Measurements from ENCODE around the gene PPP1R36.
"Not testable (repeated sequence)": the region's sequence is repeated elsewhere in the genome, so short reads cannot be mapped to it uniquely, and the experiment has no call there.

The PPP1R36 gene

GRCh38 chr14:64611358-64612020 lies 61.7 kb downstream of the PPP1R36 start:
- DNase-seq (ENCODE audit: low read depth, low spot score) = no peak
- in situ Hi-C loops (cut with HindIII; ENCODE audit: low sequenced_read_pairs) = no loop called here
- no peak overlapping the region for H3K4me3 ChIP-seq (ENCODE audit: low read depth, low read length)
- TF ChIP-seq, protein P1, sequence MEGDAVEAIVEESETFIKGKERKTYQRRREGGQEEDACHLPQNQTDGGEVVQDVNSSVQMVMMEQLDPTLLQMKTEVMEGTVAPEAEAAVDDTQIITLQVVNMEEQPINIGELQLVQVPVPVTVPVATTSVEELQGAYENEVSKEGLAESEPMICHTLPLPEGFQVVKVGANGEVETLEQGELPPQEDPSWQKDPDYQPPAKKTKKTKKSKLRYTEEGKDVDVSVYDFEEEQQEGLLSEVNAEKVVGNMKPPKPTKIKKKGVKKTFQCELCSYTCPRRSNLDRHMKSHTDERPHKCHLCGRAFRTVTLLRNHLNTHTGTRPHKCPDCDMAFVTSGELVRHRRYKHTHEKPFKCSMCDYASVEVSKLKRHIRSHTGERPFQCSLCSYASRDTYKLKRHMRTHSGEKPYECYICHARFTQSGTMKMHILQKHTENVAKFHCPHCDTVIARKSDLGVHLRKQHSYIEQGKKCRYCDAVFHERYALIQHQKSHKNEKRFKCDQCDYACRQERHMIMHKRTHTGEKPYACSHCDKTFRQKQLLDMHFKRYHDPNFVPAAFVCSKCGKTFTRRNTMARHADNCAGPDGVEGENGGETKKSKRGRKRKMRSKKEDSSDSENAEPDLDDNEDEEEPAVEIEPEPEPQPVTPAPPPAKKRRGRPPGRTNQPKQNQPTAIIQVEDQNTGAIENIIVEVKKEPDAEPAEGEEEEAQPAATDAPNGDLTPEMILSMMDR (IDR thresholded peaks at IDR 0.05; ENCODE audit: low read depth, low read length) = no peak

DNA sequence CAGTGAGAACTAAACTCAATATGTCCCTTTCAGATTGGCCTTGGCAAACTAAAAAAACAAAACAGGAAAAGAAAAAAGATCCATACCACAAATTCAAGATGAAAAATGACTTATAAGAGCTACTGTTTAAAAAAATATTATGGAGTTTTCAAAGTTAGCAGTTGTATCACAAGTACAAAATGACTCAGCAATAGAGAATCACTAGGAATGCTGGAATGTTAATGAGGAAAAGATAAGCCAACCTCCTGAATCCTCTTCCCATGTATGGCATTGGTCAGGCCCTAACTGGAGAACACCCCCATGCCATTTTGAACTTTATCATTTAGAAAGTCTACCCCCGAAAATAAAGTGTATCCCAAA lies 62.2 kb downstream of the PPP1R36 start:
- in situ Hi-C loops (cut with HindIII; ENCODE audit: low sequenced_read_pairs) = no loop called here
- H3K4me3 ChIP-seq (ENCODE audit: low read depth, low read length) = no peak overlapping the region
- TF ChIP-seq, protein P1 (IDR thresholded peaks at IDR 0.05; ENCODE audit: low read depth, low read length) = no peak
- DNase-seq (ENCODE audit: low read depth, low spot score) = peak; percentile 61

DNA sequence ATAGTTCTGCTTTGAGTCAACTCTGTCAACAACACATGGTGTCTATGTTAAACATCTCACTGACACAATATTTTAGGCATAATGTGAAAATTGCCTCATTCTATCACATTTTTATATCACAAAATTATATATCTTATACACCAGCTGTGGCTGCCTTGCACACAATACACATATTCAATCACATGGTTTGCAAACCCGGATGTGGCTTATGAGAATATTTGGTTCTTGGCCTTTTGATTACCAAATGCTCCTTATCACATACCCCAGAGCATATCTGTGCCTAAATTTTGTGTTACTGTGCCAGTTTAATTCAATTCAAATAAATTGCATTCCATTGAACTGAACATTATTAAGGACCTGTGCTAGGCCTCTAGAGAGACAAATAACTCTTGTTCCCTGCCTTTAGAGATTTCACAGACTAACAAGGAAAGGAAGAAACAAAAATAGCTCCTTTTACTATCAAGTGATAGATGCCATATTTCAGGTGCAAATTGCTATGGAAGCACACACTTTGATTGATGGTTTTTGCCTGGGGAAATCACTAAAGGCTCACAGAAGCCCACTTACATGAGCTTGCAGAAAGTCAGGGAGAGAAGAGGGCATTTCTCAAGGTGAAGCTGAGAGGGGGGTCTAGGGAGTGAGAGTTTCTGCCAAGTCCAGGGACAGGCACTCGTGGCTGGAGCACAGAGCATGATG lies 63.4 kb downstream of the PPP1R36 start:
- no peak for DNase-seq (ENCODE audit: low read depth, low spot score)
- no peak overlapping the region for H3K4me3 ChIP-seq (ENCODE audit: low read depth, low read length)
- in situ Hi-C loops (cut with HindIII; ENCODE audit: low sequenced_read_pairs) = no loop called here
- TF ChIP-seq, protein P1 (IDR thresholded peaks at IDR 0.05; ENCODE audit: low read depth, low read length) = no peak

DNA sequence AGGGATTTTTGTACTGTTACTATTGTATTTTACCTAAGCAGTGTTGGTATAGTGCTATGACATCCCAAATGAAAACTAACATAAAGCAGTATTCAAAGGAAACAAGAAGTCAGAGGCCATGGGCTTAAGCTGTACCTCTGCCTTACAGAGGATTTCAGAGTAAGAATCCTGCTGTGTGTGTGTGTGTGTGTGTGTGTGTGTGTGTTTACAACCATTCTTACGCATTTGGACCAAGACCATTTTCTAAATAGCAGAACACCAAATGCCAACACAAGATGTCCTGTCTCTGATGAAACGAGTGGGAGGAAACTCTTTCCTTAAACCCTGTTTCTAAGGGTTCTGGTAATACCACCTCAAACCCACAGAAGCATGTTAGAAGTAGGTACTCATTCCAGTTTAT lies 64.4 kb downstream of the PPP1R36 start:
- in situ Hi-C loops (cut with HindIII; ENCODE audit: low sequenced_read_pairs) = no loop called here
- TF ChIP-seq, protein P1 (IDR thresholded peaks at IDR 0.05; ENCODE audit: low read depth, low read length) = no peak
- DNase-seq (ENCODE audit: low read depth, low spot score) = no peak
- no peak overlapping the region for H3K4me3 ChIP-seq (ENCODE audit: low read depth, low read length)

DNA sequence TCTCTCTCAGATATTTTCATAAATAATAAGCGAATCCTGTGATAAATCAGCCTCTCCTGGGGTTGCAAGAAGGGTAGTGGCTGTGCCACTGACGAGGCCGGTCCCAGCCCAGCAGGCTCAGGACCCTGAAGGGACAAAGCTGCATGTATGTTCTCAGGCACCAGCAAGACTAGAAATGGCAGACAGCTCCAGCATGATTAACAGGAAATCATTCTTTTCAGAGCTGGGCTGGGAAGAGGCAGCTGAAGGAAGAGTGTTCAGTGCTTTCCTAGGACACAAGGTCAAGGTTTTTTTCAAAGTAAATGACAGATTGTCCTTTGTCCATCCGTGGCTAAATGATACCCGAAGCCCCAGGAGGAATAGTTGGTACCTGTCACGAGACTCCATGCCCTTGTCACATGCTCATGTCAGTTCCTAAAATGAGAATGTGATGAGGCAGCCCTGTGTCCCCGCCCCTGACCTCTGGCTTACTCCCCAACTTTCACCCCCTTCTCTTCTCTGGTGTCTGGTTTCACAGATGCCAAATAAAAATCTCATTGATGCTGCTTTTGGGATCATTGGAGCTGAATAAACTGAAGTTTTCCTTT lies 65.1 kb downstream of the PPP1R36 start:
- DNase-seq (ENCODE audit: low read depth, low spot score) = no peak
- no peak overlapping the region for H3K4me3 ChIP-seq (ENCODE audit: low read depth, low read length)
- in situ Hi-C loops (cut with HindIII; ENCODE audit: low sequenced_read_pairs) = no loop called here
- TF ChIP-seq, protein P1 (IDR thresholded peaks at IDR 0.05; ENCODE audit: low read depth, low read length) = no peak

- H3K4me3 ChIP-seq (ENCODE audit: low read depth, low read length); in situ Hi-C loops (cut with HindIII; ENCODE audit: low sequenced_read_pairs); DNase-seq (ENCODE audit: low read depth, low spot score): not testable (repeated sequence)
These were observed 68.2 kb downstream of the PPP1R36 start for GRCh38 chr14:64617872-64618408.

DNA sequence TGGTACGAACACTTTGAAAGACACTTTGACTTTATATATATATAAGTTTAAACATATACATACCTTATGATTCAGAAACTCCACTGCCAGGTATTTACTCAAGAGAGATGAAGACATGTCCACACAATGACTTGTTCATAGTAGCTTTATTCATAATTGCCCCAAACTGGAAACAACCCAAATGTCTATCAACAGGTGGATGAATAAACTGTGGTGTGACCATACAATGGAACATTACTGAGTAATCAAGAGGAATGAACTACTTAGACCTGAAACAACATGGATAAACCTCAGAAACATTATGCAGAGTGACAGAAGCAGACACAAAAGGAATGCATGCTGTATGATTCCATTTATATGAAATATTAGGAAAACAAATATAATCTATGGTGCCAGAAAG lies 71.1 kb downstream of the PPP1R36 start:
- no peak for DNase-seq (ENCODE audit: low read depth, low spot score)
- TF ChIP-seq, protein P1 (IDR thresholded peaks at IDR 0.05; ENCODE audit: low read depth, low read length) = no peak
- in situ Hi-C loops (cut with HindIII; ENCODE audit: low sequenced_read_pairs) = no loop called here

More for the DNA sequence above, 71.1 kb downstream of the PPP1R36 start:
- no peak overlapping the region for H3K4me3 ChIP-seq (ENCODE audit: low read depth, low read length)

Data from astrocyte of the spinal cord (primary cell).